ENCODE measurements around the gene PSMD11. TPM values are rescaled to one million over a fixed set of nuclear protein-coding genes. Genes with fewer than 3 reads are reported as not detected.

The PSMD11 gene
- total and polyA plus RNA-seq, 12 donors: 25.0 to 128 (median 57.1) TPM

GRCh38 chr17:32503251-32504165 lies 59.2 kb downstream of the PSMD11 start:
- H3K9me3 ChIP-seq (replicated peaks in 1 of 3): no peaks in the 10 kb centered on the region
- no peak overlapping the region for H3K4me3 ChIP-seq
- no peak for DNase-seq
- no peak for TF ChIP-seq POLR2A (IDR thresholded peaks at IDR 0.05)
- TF ChIP-seq CTCF (IDR thresholded peaks at IDR 0.05): no peak
- no peaks in the 10 kb centered on the region for H3K36me3 ChIP-seq (replicated peaks in 1 of 2)
- peaks cover 0 to 17% of the 10 kb centered on the region in 2 donors for H3K4me1 ChIP-seq (replicated peaks in 1 of 2)
- intact Hi-C loops (cut with DNase I): no loop called here
- peak overlapping the region in 2 of 5 donors; percentile 0 to 76 for H3K27ac ChIP-seq
- no peaks in the 10 kb centered on the region for H3K27me3 ChIP-seq
- WGBS, 4 donors: 61 to 72% (median 65%) methylated on average over 5 to 7 of the region's 7 CpGs

GRCh38 chr17:32504166-32504990 lies 60.1 kb downstream of the PSMD11 start:
- H3K4me1 ChIP-seq (replicated peaks in 1 of 2): peaks cover 0 to 17% of the 10 kb centered on the region in 2 donors
- intact Hi-C loops (cut with DNase I): no loop called here
- H3K27me3 ChIP-seq: no peaks in the 10 kb centered on the region
- H3K4me3 ChIP-seq: no peak overlapping the region
- TF ChIP-seq POLR2A (IDR thresholded peaks at IDR 0.05): no peak
- TF ChIP-seq CTCF (IDR thresholded peaks at IDR 0.05): no peak
- peak overlapping the region in 2 of 5 donors; percentile 0 to 76 for H3K27ac ChIP-seq
- no peak for DNase-seq
- no peaks in the 10 kb centered on the region for H3K9me3 ChIP-seq (replicated peaks in 1 of 3)
- 81 to 86% (median 83%) methylated on average over 16 to 18 of the region's 18 CpGs for WGBS, 4 donors
- no peaks in the 10 kb centered on the region for H3K36me3 ChIP-seq (replicated peaks in 1 of 2)

- TF ChIP-seq CTCF (IDR thresholded peaks at IDR 0.05) (no peak), POLR2A (IDR thresholded peaks at IDR 0.05) (no peak)
- no peak overlapping the region for H3K4me3 ChIP-seq
- DNase-seq: no peak
- H3K4me1 ChIP-seq (replicated peaks in 1 of 2): peaks cover 0 to 5% of the 10 kb centered on the region in 2 donors
- 89 to 93% (median 91%) methylated on average over 5 of the region's 5 CpGs for WGBS, 4 donors
- intact Hi-C loops (cut with DNase I): no loop called here
- no peaks in the 10 kb centered on the region for H3K36me3 ChIP-seq (replicated peaks in 1 of 2)
- H3K27me3 ChIP-seq: no peaks in the 10 kb centered on the region
- no peaks in the 10 kb centered on the region for H3K9me3 ChIP-seq (replicated peaks in 1 of 3)
- H3K27ac ChIP-seq: no peak overlapping the region
These were observed 64.6 kb downstream of the PSMD11 start for GRCh38 chr17:32508926-32509325.

GRCh38 chr17:32510466-32510865 lies 66.2 kb downstream of the PSMD11 start:
- intact Hi-C loops (cut with DNase I): no loop called here
- Histone ChIP-seq H3K27ac (no peak overlapping the region), H3K27me3 (no peaks in the 10 kb centered on the region), H3K9me3 (replicated peaks in 1 of 3) (no peaks in the 10 kb centered on the region), H3K4me1 (replicated peaks in 1 of 2) (no peaks in the 10 kb centered on the region), H3K36me3 (replicated peaks in 1 of 2) (no peaks in the 10 kb centered on the region), H3K4me3 (no peak overlapping the region)
- WGBS, 4 donors: 87 to 95% (median 94%) methylated on average over 5 to 7 of the region's 7 CpGs
- DNase-seq: no peak
- no peak for TF ChIP-seq POLR2A (IDR thresholded peaks at IDR 0.05)
- no peak for TF ChIP-seq CTCF (IDR thresholded peaks at IDR 0.05)

All from adrenal gland (tissue), 12 donors.